ENCODE results near the gene SMIM33.

SMIM33 gene

GRCh38 chr5:139445325-139446170, 25.3 kb upstream of the SMIM33 start:
- Histone ChIP-seq H3K4me1 (ENCODE audit: insufficient read depth, low read length) (no peaks in the 10 kb centered on the region), H3K27me3 (ENCODE audit: control insufficient read depth in 1 of 2, insufficient read depth in 2 of 2, low read length in 2 of 2) (no peaks in the 10 kb centered on the region), H3K27ac (ENCODE audit: low read depth, low read length) (no peak overlapping the region), H3K4me3 (ENCODE audit: low read depth in 1 of 2, low read length in 2 of 2) (no peak overlapping the region), H3K9me3 (ENCODE audit: low read length) (no peaks in the 10 kb centered on the region), H3K9ac (ENCODE audit: low read length) (no peak overlapping the region), H3K36me3 (ENCODE audit: insufficient read depth, low read length) (no peaks in the 10 kb centered on the region)

- no peak overlapping the region for H3K9ac ChIP-seq (ENCODE audit: low read length)
- no peaks in the 10 kb centered on the region for H3K36me3 ChIP-seq (ENCODE audit: insufficient read depth, low read length)
- no peaks in the 10 kb centered on the region for H3K9me3 ChIP-seq (ENCODE audit: low read length)
- no peaks in the 10 kb centered on the region for H3K4me1 ChIP-seq (ENCODE audit: insufficient read depth, low read length)
- no peak overlapping the region for H3K27ac ChIP-seq (ENCODE audit: low read depth, low read length)
- no peak overlapping the region for H3K4me3 ChIP-seq (ENCODE audit: low read depth in 1 of 2, low read length in 2 of 2)
- no peaks in the 10 kb centered on the region for H3K27me3 ChIP-seq (ENCODE audit: control insufficient read depth in 1 of 2, insufficient read depth in 2 of 2, low read length in 2 of 2)
Measured at GRCh38 chr5:139446956-139447779, 23.6 kb upstream of the SMIM33 start.

GRCh38 chr5:139451176-139451575, 19.6 kb upstream of the SMIM33 start:
- no peaks in the 10 kb centered on the region for H3K36me3 ChIP-seq (ENCODE audit: insufficient read depth, low read length)
- no peak overlapping the region for H3K27ac ChIP-seq (ENCODE audit: low read depth, low read length)
- no peaks in the 10 kb centered on the region for H3K9me3 ChIP-seq (ENCODE audit: low read length)
- no peak overlapping the region for H3K9ac ChIP-seq (ENCODE audit: low read length)
- H3K27me3 ChIP-seq (ENCODE audit: control insufficient read depth in 1 of 2, insufficient read depth in 2 of 2, low read length in 2 of 2): no peaks in the 10 kb centered on the region
- H3K4me3 ChIP-seq (ENCODE audit: low read depth in 1 of 2, low read length in 2 of 2): no peak overlapping the region
- H3K4me1 ChIP-seq (ENCODE audit: insufficient read depth, low read length): no peaks in the 10 kb centered on the region

GRCh38 chr5:139451878-139452660, 18.7 kb upstream of the SMIM33 start:
- H3K27ac ChIP-seq (ENCODE audit: low read depth, low read length): no peak overlapping the region
- no peaks in the 10 kb centered on the region for H3K4me1 ChIP-seq (ENCODE audit: insufficient read depth, low read length)
- no peaks in the 10 kb centered on the region for H3K36me3 ChIP-seq (ENCODE audit: insufficient read depth, low read length)
- H3K27me3 ChIP-seq (ENCODE audit: control insufficient read depth in 1 of 2, insufficient read depth in 2 of 2, low read length in 2 of 2): no peaks in the 10 kb centered on the region
- no peak overlapping the region for H3K4me3 ChIP-seq (ENCODE audit: low read depth in 1 of 2, low read length in 2 of 2)
- no peaks in the 10 kb centered on the region for H3K9me3 ChIP-seq (ENCODE audit: low read length)
- H3K9ac ChIP-seq (ENCODE audit: low read length): no peak overlapping the region

GRCh38 chr5:139453683-139454567, 16.9 kb upstream of the SMIM33 start:
- H3K27ac ChIP-seq (ENCODE audit: low read depth, low read length): no peak overlapping the region
- no peaks in the 10 kb centered on the region for H3K36me3 ChIP-seq (ENCODE audit: insufficient read depth, low read length)
- H3K4me3 ChIP-seq (ENCODE audit: low read depth in 1 of 2, low read length in 2 of 2): no peak overlapping the region
- H3K9me3 ChIP-seq (ENCODE audit: low read length): no peaks in the 10 kb centered on the region
- H3K27me3 ChIP-seq (ENCODE audit: control insufficient read depth in 1 of 2, insufficient read depth in 2 of 2, low read length in 2 of 2): no peaks in the 10 kb centered on the region
- no peaks in the 10 kb centered on the region for H3K4me1 ChIP-seq (ENCODE audit: insufficient read depth, low read length)
- H3K9ac ChIP-seq (ENCODE audit: low read length): no peak overlapping the region

GRCh38 chr5:139454568-139455290, 16.1 kb upstream of the SMIM33 start:
- no peak overlapping the region for H3K9ac ChIP-seq (ENCODE audit: low read length)
- no peak overlapping the region for H3K4me3 ChIP-seq (ENCODE audit: low read depth in 1 of 2, low read length in 2 of 2)
- H3K36me3 ChIP-seq (ENCODE audit: insufficient read depth, low read length): no peaks in the 10 kb centered on the region
- H3K27me3 ChIP-seq (ENCODE audit: control insufficient read depth in 1 of 2, insufficient read depth in 2 of 2, low read length in 2 of 2): no peaks in the 10 kb centered on the region
- no peaks in the 10 kb centered on the region for H3K4me1 ChIP-seq (ENCODE audit: insufficient read depth, low read length)
- H3K27ac ChIP-seq (ENCODE audit: low read depth, low read length): no peak overlapping the region
- no peaks in the 10 kb centered on the region for H3K9me3 ChIP-seq (ENCODE audit: low read length)

- H3K4me3 ChIP-seq (ENCODE audit: low read depth in 1 of 2, low read length in 2 of 2): no peak overlapping the region
- no peak overlapping the region for H3K9ac ChIP-seq (ENCODE audit: low read length)
- no peaks in the 10 kb centered on the region for H3K27me3 ChIP-seq (ENCODE audit: control insufficient read depth in 1 of 2, insufficient read depth in 2 of 2, low read length in 2 of 2)
- no peak overlapping the region for H3K27ac ChIP-seq (ENCODE audit: low read depth, low read length)
- no peaks in the 10 kb centered on the region for H3K9me3 ChIP-seq (ENCODE audit: low read length)
- no peaks in the 10 kb centered on the region for H3K36me3 ChIP-seq (ENCODE audit: insufficient read depth, low read length)
- H3K4me1 ChIP-seq (ENCODE audit: insufficient read depth, low read length): no peaks in the 10 kb centered on the region
Measured at GRCh38 chr5:139456776-139457175, 14.0 kb upstream of the SMIM33 start.

- Histone ChIP-seq H3K36me3 (ENCODE audit: insufficient read depth, low read length) (no peaks in the 10 kb centered on the region), H3K27ac (ENCODE audit: low read depth, low read length) (no peak overlapping the region), H3K9me3 (ENCODE audit: low read length) (no peaks in the 10 kb centered on the region), H3K4me1 (ENCODE audit: insufficient read depth, low read length) (no peaks in the 10 kb centered on the region), H3K9ac (ENCODE audit: low read length) (no peak overlapping the region), H3K27me3 (ENCODE audit: control insufficient read depth in 1 of 2, insufficient read depth in 2 of 2, low read length in 2 of 2) (no peaks in the 10 kb centered on the region), H3K4me3 (ENCODE audit: low read depth in 1 of 2, low read length in 2 of 2) (no peak overlapping the region)
Measured at GRCh38 chr5:139457241-139457640, 13.6 kb upstream of the SMIM33 start.

- Histone ChIP-seq H3K4me1 (ENCODE audit: insufficient read depth, low read length) (no peaks in the 10 kb centered on the region), H3K27ac (ENCODE audit: low read depth, low read length) (no peak overlapping the region), H3K9me3 (ENCODE audit: low read length) (no peaks in the 10 kb centered on the region), H3K36me3 (ENCODE audit: insufficient read depth, low read length) (no peaks in the 10 kb centered on the region), H3K4me3 (ENCODE audit: low read depth in 1 of 2, low read length in 2 of 2) (no peak overlapping the region), H3K9ac (ENCODE audit: low read length) (no peak overlapping the region), H3K27me3 (ENCODE audit: control insufficient read depth in 1 of 2, insufficient read depth in 2 of 2, low read length in 2 of 2) (no peaks in the 10 kb centered on the region)
Measured at GRCh38 chr5:139457653-139458306, 13.0 kb upstream of the SMIM33 start.

All from muscle layer of colon (tissue), 2 donors.